DOHH2 (cell line): ENCODE results near the gene TNFRSF13B.
A peak's percentile ranks its signal among the peaks of the same experiment; 100 is the strongest.
"Not testable (repeated sequence)": the region's sequence is repeated elsewhere in the genome, so short reads cannot be mapped to it uniquely, and the experiment has no call there.

Experiments
- H3F3A ChIP-seq: fragments of 200-600 bp; sonication (generic), shearing (Covaris generic); 2 replicates; pipeline ENCODE4 v1.6.0; 2016; ENCODE audit warnings: antibody characterized with exemption, mild to moderate bottlenecking; ENCODE audit not compliant: control insufficient read depth, insufficient read depth
- H3K27ac ChIP-seq: fragments of 200-600 bp; sonication (generic); 2 replicates; pipeline ENCODE4 v1.5.1; 2014; ENCODE audit warnings: low read depth, mild to moderate bottlenecking, low read length, moderate library complexity
- H3K27me3 ChIP-seq: fragments of 200-600 bp; sonication (generic); 2 replicates; pipeline ENCODE4 v1.6.1; 2014; ENCODE audit warnings: mild to moderate bottlenecking, low read length, mixed read lengths; ENCODE audit not compliant: control insufficient read depth
- H3K36me3 ChIP-seq: fragments of 200-600 bp; sonication (generic); 2 replicates; pipeline ENCODE4 v1.6.1; 2014; ENCODE audit warnings: mild to moderate bottlenecking, low read length, moderate library complexity, mixed read lengths; ENCODE audit not compliant: control insufficient read depth
- H3K4me1 ChIP-seq: fragments of 200-600 bp; sonication (generic); 2 replicates; pipeline ENCODE4 v1.6.1; 2014; ENCODE audit warnings: mild to moderate bottlenecking, low read length, mixed read lengths; ENCODE audit not compliant: control insufficient read depth
- H3K4me2 ChIP-seq: fragments of 200-600 bp; sonication (generic); 2 replicates; pipeline ENCODE4 v1.6.0; 2014; ENCODE audit warnings: mild to moderate bottlenecking, low read length, moderate library complexity
- H3K4me3 ChIP-seq: fragments of 200-600 bp; sonication (generic); 2 replicates; pipeline ENCODE4 v1.5.1; 2014; ENCODE audit warnings: mild to moderate bottlenecking, low read length, mixed read lengths
- H3K79me2 ChIP-seq: fragments of 200-600 bp; sonication (generic); 2 replicates; pipeline ENCODE4 v1.6.1; 2014; ENCODE audit warnings: mild to moderate bottlenecking, low read length, mixed read lengths; ENCODE audit not compliant: control insufficient read depth
- H3K9me2 ChIP-seq: fragments of 200-600 bp; sonication (generic); replicated peaks from 2 replicates; pipeline ENCODE4 v1.6.1; 2014; ENCODE audit warnings: mild to moderate bottlenecking, low read length, mixed read lengths; ENCODE audit not compliant: control insufficient read depth
- H3K9me3 ChIP-seq: fragments of 200-600 bp; sonication (generic); 2 replicates; pipeline ENCODE4 v1.6.1; 2014; ENCODE audit warnings: antibody characterized with exemption, low read length, mixed read lengths; ENCODE audit not compliant: control insufficient read depth, insufficient read depth
- H4K20me1 ChIP-seq: fragments of 200-600 bp; sonication (generic); 2 replicates; pipeline ENCODE4 v1.6.0; 2014; ENCODE audit warnings: low read depth, mild to moderate bottlenecking, antibody characterized with exemption, low read length, moderate library complexity; ENCODE audit not compliant: control insufficient read depth, insufficient read depth
- EZH2phosphoT487 ChIP-seq: fragments of 200-600 bp; sonication (generic); IDR thresholded peaks from 2 replicates; pipeline ENCODE4 v1.6.1; 2017; ENCODE audit warnings: borderline replicate concordance, mild to moderate bottlenecking, antibody characterized with exemption, low read length, moderate library complexity, mixed read lengths
- TF ChIP-seq, protein P1 (sequence below): fragments of 200-600 bp; sonication (generic); IDR thresholded peaks from one replicate; pipeline ENCODE4 v1.5.1; 2014; ENCODE audit warnings: antibody characterized with exemption, mild to moderate bottlenecking, low read depth, low read length; ENCODE audit not compliant: poor library complexity, severe bottlenecking

The TNFRSF13B gene

DNA sequence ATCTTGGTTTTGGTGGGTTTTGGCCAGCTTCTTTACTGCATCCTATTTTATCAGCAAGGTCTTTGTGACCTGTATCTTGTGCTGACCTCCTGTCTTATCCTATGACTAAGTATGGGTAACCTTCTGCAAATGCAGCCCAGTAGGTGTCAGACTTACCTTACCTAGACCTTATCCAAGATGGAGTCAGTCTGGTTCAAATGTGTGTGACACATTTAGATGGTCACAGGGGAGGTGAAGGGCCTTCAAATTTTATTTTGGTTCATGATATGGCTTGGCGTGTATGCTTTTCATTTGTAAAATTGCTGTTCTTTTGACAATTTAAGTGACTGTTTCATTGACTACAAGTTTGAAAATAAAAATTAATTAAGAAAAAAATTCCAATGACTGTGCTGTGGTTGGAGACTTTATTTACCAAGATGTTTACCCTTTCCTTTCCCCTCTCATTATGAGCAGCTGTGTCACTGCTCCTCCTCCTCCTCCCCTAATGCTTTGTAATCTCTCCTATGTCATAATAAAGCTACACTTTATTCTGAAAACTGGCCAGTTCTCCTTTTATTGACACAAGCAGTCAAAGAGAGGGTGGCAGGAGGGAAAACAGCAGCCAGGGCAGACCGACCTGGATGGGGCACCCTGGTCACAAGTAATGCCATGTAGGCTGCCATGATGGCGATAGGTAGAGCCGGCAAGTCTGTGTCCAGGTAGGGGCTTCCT, 49.4 kb downstream of the TNFRSF13B start:
- Histone ChIP-seq H3K4me1 (no peaks in the 10 kb centered on the region), H3K4me3 (no peak overlapping the region), H3K27me3 (no peaks in the 10 kb centered on the region), H3K79me2 (no peaks in the 10 kb centered on the region), H3K27ac (no peak overlapping the region), H3F3A (no peaks in the 10 kb centered on the region), H3K36me3 (no peaks in the 10 kb centered on the region), H3K4me2 (no peak overlapping the region), H3K9me2 (no peaks in the 10 kb centered on the region), H3K9me3 (no peaks in the 10 kb centered on the region), H4K20me1 (no peaks in the 10 kb centered on the region)
- no peak for TF ChIP-seq EZH2phosphoT487
- TF ChIP-seq, protein P1, sequence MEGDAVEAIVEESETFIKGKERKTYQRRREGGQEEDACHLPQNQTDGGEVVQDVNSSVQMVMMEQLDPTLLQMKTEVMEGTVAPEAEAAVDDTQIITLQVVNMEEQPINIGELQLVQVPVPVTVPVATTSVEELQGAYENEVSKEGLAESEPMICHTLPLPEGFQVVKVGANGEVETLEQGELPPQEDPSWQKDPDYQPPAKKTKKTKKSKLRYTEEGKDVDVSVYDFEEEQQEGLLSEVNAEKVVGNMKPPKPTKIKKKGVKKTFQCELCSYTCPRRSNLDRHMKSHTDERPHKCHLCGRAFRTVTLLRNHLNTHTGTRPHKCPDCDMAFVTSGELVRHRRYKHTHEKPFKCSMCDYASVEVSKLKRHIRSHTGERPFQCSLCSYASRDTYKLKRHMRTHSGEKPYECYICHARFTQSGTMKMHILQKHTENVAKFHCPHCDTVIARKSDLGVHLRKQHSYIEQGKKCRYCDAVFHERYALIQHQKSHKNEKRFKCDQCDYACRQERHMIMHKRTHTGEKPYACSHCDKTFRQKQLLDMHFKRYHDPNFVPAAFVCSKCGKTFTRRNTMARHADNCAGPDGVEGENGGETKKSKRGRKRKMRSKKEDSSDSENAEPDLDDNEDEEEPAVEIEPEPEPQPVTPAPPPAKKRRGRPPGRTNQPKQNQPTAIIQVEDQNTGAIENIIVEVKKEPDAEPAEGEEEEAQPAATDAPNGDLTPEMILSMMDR, result peak; percentile 46

DNA sequence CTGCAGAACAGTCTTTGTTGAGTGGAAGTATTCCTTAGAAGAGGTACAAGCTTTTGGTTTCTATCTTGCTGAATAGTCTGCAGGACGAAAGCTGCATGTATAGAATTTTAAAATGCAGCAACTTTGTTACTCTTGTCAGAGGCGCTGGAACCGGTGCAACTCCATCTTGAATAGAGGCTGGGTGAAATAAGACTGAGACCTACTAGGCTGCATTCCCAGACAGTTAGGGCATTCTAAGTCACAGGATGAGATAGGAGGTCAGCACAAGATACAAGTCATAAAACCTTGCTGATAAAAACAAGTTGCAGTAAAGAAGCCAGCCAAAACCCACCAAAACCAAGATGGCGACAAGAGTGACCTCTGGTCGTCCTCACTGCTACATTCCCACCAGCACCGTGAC, 50.5 kb downstream of the TNFRSF13B start:
- not testable (repeated sequence) for H3K9me2 ChIP-seq, H4K20me1 ChIP-seq, H3K4me1 ChIP-seq, H3K27me3 ChIP-seq, H3K9me3 ChIP-seq, H3K4me3 ChIP-seq, H3K4me2 ChIP-seq, H3K79me2 ChIP-seq, H3K36me3 ChIP-seq, H3F3A ChIP-seq, H3K27ac ChIP-seq

DNA sequence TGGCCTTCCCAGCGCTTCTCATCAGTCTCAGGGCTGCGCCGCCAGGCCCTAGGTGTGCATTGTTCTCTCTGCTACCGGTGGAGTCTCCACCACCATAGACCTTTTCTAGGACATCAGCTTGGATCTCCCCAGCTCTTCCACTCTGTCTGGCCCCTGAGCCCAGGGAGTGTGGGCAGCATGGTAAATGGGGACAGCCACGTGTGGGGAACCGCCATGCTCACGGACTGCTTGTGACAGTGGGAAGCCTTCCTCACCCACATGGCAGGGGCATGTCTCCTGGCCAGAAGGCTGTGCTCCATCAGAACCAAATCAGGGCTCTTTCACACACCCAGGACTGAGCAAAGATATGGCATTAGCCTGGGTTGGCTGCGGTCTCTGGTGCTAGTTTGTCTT, 51.3 kb downstream of the TNFRSF13B start:
- Histone ChIP-seq H3K27ac (no peak overlapping the region), H3K9me2 (no peaks in the 10 kb centered on the region), H3F3A (no peaks in the 10 kb centered on the region), H4K20me1 (no peaks in the 10 kb centered on the region), H3K79me2 (no peaks in the 10 kb centered on the region), H3K36me3 (no peaks in the 10 kb centered on the region), H3K4me2 (no peak overlapping the region), H3K4me1 (0 out of 2 replicates have a peak, but pooled peaks cover 3% of the 10 kb centered on the region), H3K9me3 (no peaks in the 10 kb centered on the region), H3K4me3 (no peak overlapping the region), H3K27me3 (no peaks in the 10 kb centered on the region)
- TF ChIP-seq EZH2phosphoT487, result no peak
- TF ChIP-seq, protein P1, result no peak

DNA sequence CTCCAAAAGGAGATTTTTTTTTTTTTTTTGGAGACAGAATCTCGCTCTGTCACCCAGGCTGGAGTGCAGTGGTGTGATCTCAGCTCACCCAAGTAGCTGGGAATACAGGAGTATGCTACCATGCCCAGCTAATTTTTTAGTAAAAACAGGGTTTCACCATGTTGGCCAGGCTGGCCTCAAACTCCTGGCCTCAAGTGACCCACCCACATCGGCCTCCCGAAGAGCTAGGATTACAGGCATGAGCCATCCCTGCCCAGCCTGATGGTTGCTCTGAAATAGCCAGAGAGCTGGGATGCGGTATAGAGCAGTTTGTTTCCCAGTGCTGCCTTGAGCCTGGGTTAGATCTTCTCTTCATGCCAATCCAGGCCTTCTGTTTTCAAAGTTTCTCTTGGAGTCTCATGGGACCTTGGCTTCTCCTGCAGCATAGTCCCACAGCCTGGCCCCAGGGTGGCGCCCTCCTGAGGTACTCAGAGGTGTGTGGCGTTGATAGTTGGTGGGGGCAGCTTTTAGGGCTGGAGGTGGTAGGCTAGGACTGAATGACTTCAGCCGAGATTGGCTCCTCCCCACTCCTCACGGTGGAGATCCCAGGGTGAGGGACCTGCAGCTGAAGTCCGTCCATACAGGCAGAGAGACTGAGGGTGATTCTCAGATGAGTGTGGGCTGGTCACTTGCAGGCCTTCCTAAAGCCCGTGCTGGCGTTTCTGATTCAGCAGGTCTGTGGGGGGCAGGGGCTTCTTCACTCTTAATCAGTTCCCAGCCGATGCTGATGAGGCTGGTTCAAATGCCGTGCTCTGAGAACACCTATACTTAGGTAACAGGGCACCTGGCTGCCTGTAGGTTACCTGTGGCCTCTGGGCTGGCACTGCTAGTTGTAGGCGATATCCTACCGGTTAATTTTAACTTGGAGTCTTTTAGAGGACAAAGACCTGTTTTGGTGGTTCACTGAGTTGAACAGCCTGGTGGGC, 52.0 kb downstream of the TNFRSF13B start:
- no peak overlapping the region for H3K27ac ChIP-seq
- no peaks in the 10 kb centered on the region for H3K9me3 ChIP-seq
- no peaks in the 10 kb centered on the region for H3K36me3 ChIP-seq
- no peak overlapping the region for H3K4me2 ChIP-seq
- TF ChIP-seq, protein P1, result peak; percentile 29
- TF ChIP-seq EZH2phosphoT487, result no peak
- H3K27me3 ChIP-seq, result no peaks in the 10 kb centered on the region
- H3F3A ChIP-seq, result no peaks in the 10 kb centered on the region
- H3K79me2 ChIP-seq, result no peaks in the 10 kb centered on the region
- H3K4me1 ChIP-seq, result 0 out of 2 replicates have a peak, but pooled peaks cover 3% of the 10 kb centered on the region
- no peaks in the 10 kb centered on the region for H4K20me1 ChIP-seq
- no peaks in the 10 kb centered on the region for H3K9me2 ChIP-seq
- H3K4me3 ChIP-seq, result no peak overlapping the region
